Fibroblast of skin of right biceps (primary cell): ENCODE results near the gene DTNA.
A peak's percentile ranks its signal among the peaks of the same experiment; 100 is the strongest.
"Not testable (repeated sequence)": the region's sequence is repeated elsewhere in the genome, so short reads cannot be mapped to it uniquely, and the experiment has no call there.

Source experiments
- DNase-seq: peaks from one replicate; pipeline ENCODE4 v3.0.0-alpha.2; 2013

Gene DTNA

DNA sequence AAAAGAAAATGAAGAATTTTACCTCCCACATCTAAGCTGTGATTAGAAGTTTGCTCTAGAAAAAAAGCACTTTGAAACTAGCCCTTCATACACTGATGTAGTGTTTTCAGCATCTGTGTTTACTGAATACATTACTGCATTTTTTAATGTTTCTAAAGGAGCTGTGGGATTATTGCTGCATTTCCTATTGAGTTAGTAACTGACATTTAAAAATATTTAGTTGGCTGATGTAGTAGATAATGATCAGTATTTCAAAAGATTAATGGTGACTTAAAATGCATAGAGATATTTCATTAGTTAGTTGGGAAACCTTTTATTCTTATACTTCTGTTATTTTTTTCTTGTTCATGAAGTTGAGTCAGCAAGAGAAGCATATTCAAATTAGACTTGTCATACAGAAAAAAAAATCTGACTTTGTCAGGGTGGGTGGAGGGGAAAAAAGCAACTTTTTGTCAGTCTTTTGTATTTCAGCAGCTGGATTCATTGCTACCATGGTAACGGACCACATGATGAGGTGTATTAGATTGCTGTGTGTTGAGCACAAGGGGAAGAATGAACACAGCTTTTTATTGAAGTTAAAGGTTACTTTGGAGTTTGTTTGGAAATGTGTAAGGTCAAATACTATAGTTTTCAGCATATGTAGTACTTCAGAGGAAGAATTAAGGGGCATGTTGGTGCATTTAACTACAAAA, at the start of gene DTNA:
Gene DTNA (plus strand): TSS at position 549 of the 692 bp plus-strand sequence. CDS start 45,679 bp downstream, outside the sequence.
- peak; percentile 96 for DNase-seq

DNA sequence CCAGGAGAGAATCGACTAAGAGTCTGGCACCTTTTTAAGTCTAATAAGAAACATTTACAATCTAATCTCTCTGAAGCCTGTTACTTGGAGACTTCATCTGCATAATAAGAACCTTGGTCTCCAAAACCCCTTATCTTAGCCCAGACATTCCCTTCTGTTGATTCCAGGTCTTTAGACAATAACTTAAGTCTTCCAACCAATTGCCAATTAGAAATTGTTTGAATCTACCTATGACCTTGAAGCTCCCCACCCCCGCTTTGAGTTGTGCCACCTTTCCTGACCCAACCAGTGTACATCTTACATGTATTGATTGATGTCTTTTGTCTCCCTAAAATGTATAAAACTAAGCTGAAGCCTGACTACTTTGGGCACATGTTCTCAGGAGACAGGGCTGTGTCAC, 49.5 kb upstream of the DTNA start:
- no peak for DNase-seq

DNA sequence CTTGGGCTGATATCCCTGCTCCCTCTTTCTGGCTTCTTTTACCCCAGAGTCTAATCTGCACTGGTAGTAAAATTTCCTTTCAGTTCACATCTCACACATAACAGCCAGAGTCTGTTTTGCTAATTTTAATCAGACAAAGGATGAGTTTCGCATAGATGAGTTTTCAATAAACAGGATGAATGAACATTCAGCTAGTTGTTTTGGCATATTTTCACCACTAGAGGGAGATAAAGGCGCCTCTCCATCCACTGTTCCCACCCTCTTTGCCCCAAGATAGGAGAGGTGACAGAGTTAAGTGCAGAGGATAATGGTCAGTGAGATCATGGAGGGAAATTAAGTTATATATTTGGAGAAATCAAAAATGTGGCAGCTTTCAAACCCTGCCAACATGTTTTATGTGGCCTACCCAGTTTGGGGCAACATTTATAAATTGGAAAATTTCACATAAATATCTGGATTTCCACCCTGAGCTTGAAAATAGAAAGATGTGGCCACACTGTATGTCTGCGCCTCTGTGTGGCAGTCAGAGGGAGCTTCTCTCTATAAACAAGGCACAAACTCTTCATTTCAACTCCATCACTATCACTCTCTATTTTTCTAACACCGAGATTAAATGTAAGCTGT, 48.5 kb upstream of the DTNA start:
- DNase-seq: peak; percentile 58

DNA sequence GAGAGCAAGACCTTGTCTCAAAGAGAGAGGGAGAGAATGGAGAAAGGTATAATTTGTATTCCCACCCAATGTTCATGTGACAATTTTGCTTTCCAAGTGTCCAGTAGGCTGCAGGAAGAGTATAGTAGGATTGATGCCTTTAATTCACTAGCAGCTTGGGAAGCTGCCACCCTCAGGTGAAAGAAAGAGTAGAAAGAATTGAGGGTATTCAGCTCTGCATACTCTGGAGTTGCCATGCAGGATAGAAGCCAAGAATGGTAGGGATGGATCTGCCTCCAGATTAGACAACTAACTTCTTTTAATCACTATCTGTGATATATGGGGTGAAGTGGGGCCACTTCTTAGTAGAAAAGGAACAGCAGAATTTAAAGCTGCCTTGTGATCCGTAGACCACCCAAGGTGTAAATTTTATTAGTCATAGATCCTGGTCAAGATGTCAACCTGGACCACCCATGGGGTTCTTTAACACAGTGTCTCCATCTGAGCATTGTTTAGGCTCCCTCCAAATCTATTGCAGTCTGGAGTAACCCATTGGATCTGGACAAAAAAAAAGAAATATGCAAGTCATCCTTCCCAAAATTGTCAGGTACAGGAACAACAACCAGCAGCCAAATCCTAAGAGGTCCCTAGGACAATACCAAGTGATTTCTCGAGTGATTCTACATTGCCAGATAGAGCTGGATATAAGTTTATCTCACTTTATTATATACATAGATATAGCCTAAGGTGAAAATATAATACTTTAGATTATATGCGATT, 33.1 kb upstream of the DTNA start:
- no peak for DNase-seq

DNA sequence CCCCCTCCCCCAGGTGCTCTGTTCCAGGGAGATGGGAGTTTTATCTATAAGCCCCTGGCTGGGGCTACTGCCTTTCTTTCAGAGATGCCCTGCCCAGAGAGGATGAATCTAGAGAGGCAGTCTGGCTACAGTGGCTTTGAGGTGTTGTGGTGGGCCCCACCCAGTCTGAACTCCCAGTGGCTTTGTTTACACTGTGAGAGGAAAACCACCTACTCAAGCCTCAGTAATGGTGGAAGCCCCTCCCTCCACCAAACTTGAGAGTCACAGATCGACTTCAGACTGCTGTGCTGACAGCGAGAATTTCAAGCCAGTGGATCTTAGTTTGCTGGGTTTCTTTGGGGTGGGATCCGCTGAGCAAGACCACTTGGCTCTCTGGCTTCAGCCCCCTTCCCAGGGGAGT, 20.3 kb upstream of the DTNA start:
- not testable (repeated sequence) for DNase-seq

DNA sequence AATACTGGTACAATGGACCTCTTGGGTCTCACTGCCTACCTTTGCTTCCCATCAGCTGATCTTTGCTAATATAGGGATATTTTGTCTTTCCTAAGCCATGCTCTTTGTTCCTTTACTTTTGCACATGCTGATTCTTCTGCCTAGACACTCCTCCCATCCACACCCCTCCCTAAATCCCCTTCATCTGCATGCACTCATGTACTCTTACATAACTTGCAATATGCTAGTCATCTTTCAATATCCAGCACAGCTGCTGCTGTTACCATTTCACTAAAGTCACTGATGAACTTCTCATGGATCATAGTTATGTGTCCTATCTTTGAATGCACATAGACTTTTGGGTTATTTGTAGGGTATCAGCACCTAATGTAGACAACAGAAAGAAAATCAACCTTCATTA, 18.5 kb upstream of the DTNA start:
- no peak for DNase-seq

DNA sequence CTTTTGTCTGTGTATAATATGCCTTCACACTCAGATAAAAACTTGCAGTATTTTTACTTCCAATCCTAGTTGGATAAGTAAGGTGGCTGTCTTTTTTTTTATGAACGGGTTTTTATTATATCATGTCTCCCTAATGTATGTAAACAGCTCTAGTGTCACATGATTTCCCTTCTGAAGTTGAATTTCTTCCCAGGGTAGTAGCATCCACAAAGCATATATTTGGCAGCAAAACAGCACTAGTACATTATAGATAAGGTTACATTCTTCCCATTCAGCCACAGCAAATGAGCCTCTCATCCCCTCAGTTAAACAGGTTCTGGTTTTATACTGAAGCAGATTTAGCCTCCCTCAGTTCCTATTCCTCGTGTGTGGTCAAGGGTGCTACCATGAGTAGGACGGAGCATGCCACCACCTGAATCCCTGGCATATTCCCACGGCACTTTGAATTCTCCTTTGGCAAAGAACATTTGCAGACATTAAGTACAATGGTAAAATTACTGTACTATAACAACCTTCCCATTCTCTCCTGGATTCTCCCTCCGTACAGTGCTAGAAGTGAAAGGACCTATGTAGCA, 15.4 kb upstream of the DTNA start:
- DNase-seq: no peak

DNA sequence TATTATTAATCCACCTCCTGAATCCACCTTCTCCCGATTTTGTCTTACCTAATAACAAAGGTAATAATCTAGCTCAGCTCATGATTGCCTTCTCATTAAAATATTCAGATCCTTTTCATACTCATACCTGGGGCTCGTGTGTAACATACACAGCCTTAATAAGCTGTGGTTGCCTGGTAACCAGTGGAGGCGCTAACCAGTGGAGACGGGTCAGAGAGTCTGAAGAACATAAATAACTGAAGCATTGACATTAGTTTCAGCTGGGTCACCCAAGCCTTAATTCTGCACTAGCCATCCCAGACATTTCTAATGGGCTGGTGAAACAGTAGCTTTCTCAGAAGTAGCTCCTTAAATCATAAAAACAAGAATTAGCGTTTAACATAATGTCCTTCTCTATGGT, 14.8 kb upstream of the DTNA start:
- no peak for DNase-seq

DNA sequence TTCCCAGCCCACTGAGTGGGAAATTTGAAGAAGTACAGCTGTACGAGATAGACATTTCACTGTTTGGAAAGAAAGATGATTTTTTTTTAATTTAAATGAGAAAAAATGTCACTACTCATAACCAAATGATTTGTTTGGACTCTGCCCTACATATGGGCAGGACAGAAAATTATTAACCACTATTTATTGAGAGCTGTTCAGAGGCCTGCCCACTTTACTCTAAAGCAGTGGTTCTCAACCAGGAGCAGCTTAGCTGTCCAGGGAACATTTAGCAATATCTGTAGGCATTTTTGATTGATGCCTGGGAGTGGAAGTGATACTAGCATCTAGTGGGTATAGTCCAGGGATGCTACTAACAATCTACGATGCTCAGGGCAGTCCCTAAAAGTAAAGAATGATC, 13.4 kb upstream of the DTNA start:
- no peak for DNase-seq

DNA sequence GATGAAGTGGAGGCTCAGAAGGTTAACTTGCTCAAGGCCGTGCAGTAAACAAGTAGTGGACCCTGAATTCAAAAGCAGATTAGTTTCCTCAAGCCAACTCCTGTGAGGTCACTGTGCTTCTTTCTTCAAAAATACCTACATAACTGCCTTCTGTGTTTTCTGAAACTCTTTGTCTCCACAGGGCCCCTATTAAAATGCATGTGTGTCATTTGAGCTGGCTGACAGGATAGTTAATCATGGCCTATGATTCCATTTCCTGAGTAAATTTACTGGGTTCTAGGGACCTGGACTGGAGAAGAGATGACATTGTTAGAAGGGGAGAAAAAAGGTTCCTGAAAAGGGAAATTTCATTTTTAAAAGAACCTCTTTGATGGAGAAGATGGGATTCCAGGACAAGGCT, 12.9 kb upstream of the DTNA start:
- DNase-seq: peak; percentile 31

DNA sequence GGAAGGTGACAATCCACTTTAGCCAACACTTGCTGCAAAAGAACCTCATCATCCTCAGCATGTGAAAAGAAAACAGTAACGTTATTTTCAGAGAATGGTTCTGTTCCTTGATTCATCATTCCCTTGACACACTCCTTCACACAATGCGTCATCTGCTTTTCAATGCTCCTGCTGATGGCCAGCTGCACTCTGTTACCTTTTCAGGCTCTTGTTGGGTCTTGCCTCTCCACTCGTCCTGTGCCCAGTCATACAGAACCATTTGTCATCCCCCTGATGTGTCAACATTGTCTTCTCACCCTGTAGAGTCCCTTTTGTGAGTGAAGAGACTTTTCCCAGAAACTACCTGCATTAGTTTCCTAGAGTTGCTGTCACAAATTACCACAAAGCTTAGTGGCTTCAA, 12.2 kb upstream of the DTNA start:
- no peak for DNase-seq

DNA sequence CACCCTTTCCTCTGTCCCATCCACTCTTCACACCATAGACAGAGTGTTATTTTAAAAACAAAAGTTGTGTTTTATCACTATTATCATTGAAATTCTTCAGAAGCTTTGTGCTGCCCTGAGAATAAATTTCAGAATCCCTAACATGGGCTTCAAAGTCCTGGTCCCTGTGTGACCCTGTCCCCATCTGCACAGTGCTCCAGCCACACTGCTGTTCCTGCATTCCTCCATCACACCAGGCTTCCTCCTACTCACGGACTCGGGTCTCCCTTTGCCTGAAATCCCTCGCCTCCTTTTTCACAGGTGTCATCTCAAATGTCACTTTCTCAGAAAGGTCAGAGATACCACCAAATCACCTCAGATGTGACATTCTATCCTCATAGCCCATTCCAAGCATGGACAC, 8.2 kb upstream of the DTNA start:
- DNase-seq: no peak

DNA sequence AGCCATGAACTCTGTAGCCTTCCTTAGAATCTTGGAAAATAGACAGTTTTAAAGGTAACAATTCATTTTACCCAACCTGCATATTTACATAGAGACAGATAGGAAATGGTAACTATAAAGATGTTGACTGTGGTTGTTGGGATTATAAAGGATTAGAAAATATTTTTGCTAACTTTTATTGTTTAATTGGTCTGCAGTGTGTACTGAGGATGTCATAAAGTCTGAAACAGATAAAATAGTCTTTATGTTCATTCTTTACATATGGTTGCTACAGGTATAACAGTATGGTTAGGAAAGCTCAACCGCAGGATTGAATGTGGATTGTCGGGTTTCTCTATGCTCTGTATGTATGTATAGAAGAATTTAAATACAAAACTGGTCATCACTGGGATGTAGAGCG, 7.3 kb upstream of the DTNA start:
- DNase-seq: no peak

DNA sequence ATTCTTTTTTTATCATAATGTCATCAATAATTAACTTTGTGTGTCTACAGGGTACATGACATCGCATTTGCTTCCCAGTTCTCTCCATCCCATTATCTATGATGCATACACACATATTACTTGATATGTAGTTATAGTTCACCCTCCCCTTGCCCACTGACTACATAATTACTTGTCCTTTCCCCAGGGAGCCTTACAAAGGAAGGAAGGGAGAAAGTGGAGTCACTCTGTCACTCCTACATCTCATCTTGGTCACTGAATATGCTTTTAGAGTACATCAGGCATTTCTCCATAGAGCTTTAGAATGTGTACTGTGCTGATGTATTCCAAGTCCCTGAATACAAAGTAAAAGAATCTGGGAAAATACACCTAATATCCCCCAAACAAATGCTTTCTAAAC, 6.0 kb upstream of the DTNA start:
- DNase-seq: no peak

DNA sequence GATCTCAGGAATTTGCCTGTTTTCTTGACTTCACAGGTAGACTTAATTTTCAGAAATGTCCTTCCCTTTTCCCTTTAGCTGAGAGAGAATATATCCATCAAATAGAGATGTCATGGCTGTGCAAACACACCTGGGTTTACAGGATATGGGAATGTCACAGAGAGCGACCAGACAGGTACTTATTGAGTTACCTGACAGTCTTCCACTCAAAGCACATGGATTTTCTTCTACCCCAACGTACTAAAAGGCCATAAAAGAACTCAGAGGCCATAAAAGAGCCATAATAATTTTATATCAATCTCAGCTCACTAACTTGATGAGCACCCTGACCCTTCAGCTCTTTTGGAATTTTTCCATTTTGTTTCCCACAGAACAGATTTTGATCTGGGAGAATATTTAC, 5.3 kb upstream of the DTNA start:
- no peak for DNase-seq

DNA sequence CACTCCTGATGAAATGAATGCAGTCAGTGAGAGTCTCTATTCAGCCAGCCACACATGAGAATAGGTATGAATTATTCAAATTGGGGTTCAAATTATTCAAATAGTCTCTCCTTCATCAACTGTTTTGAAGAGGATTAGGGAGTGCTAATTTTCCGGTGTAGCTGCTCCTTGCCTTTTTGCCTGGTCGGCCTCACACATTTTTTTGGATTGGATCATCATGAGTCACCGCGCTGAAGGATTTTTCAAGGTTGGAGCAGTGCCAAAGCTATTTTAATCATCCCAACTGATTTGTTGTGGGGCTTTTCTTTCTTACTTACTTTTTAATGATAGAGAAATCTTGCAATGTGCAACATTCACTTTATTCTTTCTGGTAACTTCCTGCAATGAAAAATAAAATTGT, 2.4 kb upstream of the DTNA start:
- DNase-seq: peak; percentile 96

DNA sequence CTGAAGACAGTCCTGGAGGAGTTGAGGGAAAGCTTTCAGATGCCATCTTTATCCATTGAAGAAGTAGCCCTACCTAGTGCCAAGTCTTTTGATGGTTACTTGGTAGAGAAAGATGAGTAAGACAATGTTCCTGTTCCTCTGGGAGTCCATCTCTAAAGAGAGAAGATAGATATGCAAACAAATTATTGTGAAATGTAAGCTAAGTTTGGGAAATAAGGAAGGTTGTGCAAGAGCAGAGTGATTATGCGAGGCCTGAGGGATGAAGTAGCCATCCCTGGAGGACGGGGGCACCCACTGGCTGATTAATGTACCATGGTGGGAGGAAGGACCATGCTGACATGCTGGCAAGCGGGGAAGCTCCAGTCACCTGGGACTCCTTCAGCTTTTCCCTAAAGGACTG, 994 bp upstream of the DTNA start:
- peak; percentile 82 for DNase-seq

DNA sequence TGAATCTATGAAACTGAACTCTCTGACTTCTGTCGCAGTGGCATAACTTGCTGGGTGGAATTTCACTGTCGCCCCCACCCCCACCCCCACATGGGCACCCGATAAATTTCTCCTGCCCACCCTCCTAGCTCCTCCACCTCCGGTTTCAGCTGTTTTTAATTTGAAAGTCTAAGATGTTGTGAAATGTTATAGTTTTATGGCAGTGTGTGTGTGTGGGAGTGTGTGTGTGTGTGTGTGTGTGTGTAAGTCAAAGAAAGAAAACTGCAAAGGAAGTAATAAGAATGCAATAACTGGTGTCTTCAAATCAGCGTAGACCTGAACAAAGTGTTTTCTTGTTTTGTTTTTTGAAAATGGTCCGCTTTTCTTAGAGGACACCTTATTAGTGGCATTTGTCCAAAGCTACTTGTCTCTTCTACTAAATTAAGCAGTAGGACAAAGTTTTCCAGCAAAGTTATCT, 388 bp downstream of the DTNA start:
- peak; percentile 62 for DNase-seq

DNA sequence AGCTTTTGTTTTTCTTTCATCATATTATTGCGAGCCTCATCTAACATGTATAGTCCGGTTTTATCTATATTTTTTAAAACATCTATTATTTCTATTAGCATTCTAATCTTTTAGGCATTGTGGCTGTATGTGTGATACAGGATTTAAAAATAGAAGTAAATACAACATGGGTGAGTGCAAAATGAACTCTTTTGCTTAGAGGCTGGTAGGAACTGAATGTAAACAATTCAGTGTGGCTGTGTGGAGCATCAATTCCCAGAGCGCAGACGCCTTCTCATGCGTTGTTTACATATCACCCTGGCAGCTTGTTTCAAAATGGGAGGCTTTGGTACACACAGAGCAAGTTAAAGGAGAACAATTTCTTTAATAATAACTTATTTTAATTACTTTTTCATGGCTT, 836 bp downstream of the DTNA start:
- DNase-seq: peak; percentile 54

DNA sequence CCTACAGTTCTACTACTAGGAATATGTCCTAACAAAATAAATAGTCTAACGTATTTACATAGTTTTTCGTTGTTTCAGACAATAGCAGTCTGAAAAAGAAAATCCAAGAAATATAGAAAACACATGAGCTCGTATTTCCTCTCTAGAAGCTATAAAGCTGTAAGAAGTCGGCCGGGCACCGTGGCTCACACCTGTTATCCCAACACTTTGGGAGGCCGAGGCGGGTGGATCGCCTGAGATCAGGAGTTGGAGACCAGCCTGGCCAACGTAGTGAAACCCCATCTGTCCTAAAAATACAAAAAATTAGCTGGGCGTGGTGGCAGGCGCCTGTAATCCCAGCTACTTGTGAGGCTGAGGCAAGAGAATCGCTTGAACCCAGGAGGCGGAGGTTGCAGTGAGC, 6.0 kb downstream of the DTNA start:
- not testable (repeated sequence) for DNase-seq

DNA sequence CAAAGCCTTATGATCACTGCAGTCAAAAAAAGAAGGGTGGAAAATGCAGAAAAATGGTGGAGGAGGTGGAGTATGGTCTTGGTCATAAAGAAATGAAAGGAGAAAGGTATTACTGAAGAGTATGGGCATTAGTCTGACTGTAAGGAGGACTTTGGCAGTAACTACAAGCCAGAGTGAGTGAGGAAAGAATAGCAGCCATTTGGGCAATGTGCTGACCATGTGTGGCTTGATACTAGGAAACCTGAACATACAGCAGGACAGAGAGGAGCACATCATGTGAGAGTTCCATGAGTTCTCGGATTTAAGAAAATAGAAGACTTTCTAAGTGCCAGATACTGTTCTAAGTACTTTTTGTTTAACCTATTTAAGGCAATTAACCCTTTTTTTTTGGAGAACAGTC, 8.5 kb downstream of the DTNA start:
- DNase-seq: no peak

DNA sequence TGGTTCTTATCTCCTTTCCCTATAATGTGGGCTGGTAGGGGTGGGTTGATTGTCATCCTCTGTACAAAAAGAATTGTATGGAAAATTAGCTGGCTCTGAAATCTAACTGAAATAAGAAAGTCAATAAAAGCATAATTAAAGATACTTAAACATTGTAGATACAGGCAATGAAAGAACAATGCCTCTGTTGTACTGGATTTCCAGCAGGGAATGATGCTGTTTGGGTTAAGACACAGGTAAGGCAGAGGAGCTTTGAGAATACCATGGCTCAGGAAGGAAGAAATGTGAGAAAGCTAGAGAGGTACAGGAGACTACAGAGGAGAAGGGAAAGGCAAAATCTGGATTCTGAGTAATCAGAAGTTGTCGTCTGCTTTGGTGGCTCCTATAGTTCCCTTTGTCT, 10.1 kb downstream of the DTNA start:
- DNase-seq: no peak

DNA sequence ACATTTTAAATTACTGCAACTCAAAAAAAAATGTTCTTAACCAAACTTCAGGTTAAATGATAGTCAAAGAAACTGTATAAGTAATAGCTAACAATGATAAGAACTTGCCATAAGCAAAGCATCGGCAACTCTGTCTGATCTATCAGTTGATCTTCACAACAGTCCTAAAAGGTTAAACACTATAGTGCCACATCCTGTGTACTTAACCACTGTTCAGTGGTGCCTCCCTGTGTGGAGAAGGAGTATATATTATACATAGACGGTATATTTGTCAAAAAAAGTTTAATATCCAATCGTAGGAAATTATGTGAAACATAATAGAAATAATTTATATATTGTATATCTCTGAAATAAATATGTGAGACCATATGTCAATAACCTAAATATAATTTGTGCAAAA, 13.0 kb downstream of the DTNA start:
- no peak for DNase-seq

DNA sequence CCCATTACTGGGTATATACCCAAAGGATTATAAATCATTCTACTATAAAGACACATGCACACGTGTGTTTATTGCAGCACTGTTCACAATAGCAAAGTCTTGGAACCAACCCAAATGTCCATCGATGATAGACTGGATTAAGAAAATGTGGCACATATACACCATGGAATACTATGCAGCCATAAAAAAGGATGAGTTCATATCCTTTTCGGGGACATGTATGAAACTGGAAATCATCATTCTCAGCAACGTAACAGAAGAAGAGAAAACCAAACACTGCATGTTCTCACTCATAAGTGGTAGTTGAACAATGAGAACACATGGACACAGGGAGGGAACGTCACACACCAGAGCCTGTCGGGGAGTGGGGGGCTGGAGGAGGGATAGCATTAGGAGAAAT, 15.6 kb downstream of the DTNA start:
- not testable (repeated sequence) for DNase-seq
